H1 (cell line): ENCODE results near the gene UTS2R.

Experiments used
- RFX5 ChIP-seq: IDR thresholded peaks from 2 replicates; pipeline ENCODE4 v1.6.1; 2011; ENCODE audit warnings: low read depth, low read length, improper control_type of control experiment, borderline replicate concordance
- TCF12 ChIP-seq: IDR thresholded peaks from 2 replicates; pipeline ENCODE4 v1.6.1; 2011; ENCODE audit warnings: low read depth, mild to moderate bottlenecking, low read length
- TEAD4 ChIP-seq: IDR thresholded peaks from 2 replicates; pipeline ENCODE4 v1.6.1; 2012; ENCODE audit warnings: low read depth, low read length, inconsistent platforms, mixed read lengths
- YY1 ChIP-seq: IDR thresholded peaks from 2 replicates; pipeline ENCODE4 v1.6.1; 2011; ENCODE audit warnings: low read depth, mild to moderate bottlenecking, low read length
- TF ChIP-seq, protein P1 (sequence below), 3 experiments: IDR thresholded peaks; 1 replicate in 2 of 3; 2 replicates in 1 of 3; pipeline versions ENCODE4 v1.5.1 to v1.6.1; 2011; ENCODE audit warnings: low read length in 3 of 3, mild to moderate bottlenecking in 3 of 3, inconsistent platforms in 2 of 3, low read depth in 1 of 3, moderate library complexity in 1 of 3; ENCODE audit not compliant: insufficient read depth in 1 of 3; ENCODE audit errors: control extremely low read depth in 1 of 3

DNA sequence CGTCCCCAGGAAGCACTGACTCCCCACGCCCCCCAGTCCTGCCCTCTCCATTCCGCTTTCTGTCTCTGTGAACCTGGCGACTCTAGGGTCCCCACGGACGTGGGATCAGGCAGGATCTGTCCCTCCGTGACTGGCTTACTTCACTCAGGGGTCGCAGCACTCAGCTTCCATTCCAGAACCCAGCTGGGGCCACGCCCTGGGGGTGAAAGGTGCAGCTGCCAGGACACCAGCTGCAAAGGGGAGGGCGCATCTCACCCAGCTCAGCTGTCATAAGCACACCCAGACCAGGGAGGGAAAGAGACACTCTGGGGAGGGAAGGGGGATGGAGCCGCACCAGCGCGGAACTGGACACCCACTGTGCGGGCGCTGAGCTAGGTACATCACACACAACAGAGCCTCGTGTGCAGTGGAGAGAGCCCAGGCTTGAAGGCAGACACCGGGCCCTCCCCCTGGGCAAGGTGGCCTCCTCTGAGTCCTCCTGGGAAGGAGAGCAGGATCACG lies 28.1 kb downstream of the UTS2R start:
- TF ChIP-seq, protein P1, sequence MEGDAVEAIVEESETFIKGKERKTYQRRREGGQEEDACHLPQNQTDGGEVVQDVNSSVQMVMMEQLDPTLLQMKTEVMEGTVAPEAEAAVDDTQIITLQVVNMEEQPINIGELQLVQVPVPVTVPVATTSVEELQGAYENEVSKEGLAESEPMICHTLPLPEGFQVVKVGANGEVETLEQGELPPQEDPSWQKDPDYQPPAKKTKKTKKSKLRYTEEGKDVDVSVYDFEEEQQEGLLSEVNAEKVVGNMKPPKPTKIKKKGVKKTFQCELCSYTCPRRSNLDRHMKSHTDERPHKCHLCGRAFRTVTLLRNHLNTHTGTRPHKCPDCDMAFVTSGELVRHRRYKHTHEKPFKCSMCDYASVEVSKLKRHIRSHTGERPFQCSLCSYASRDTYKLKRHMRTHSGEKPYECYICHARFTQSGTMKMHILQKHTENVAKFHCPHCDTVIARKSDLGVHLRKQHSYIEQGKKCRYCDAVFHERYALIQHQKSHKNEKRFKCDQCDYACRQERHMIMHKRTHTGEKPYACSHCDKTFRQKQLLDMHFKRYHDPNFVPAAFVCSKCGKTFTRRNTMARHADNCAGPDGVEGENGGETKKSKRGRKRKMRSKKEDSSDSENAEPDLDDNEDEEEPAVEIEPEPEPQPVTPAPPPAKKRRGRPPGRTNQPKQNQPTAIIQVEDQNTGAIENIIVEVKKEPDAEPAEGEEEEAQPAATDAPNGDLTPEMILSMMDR (IDR thresholded peaks at IDR 0.05; ENCODE audit: control extremely low read depth in 1 of 3, insufficient read depth in 1 of 3, low read depth in 1 of 3, low read length in 3 of 3), result no peak
- no peak for TF ChIP-seq TEAD4
- TF ChIP-seq RFX5, result no peak
- TF ChIP-seq TCF12, result no peak
- no peak for TF ChIP-seq YY1
